Prostate gland (tissue), 2 donors: ENCODE data around the gene GRID2.

Experiments
- POLR2A ChIP-seq: fragments of 450-650 bp; IDR thresholded peaks from one replicate; pipeline ENCODE4 v1.6.1; 2016; ENCODE audit warnings: antibody characterized with exemption, mild to moderate bottlenecking
- POLR2AphosphoS5 ChIP-seq: sonication (generic); formaldehyde crosslinking; IDR thresholded peaks from one replicate; pipeline ENCODE4 v1.6.1; 2017; ENCODE audit warnings: antibody characterized with exemption
- TF ChIP-seq, protein P1 (sequence below), 4 experiments: fragments of 200-600 bp in 2 of 4; fragments of 450-650 bp in 2 of 4; sonication (generic) in 2 of 4; IDR thresholded peaks; 1 replicate in 3 of 4; 2 replicates in 1 of 4; pipeline ENCODE4 v1.5.1; 2016 to 2019; ENCODE audit warnings: antibody characterized with exemption in 4 of 4, mild to moderate bottlenecking in 2 of 4, moderate library complexity in 2 of 4

DNA sequence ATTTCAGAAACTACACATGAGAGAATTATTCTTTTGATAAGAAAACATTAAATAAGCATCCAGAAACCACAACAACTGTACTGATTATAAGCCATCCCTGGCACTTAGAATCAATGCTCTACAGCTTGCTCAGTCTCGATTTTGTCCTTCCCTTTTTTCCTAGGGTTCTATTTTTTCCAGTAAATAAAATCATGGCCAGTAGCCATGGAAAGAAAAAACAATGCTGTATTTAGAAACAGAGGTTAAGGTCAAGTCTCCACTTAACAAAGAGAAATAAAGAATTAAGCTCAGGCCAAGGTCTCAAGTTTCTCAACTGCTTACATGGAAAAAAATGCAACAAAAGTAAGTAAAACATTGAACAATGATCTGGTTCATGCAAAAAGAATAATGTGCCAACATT lies 38.7 kb upstream of the GRID2 start:
- TF ChIP-seq, protein P1, sequence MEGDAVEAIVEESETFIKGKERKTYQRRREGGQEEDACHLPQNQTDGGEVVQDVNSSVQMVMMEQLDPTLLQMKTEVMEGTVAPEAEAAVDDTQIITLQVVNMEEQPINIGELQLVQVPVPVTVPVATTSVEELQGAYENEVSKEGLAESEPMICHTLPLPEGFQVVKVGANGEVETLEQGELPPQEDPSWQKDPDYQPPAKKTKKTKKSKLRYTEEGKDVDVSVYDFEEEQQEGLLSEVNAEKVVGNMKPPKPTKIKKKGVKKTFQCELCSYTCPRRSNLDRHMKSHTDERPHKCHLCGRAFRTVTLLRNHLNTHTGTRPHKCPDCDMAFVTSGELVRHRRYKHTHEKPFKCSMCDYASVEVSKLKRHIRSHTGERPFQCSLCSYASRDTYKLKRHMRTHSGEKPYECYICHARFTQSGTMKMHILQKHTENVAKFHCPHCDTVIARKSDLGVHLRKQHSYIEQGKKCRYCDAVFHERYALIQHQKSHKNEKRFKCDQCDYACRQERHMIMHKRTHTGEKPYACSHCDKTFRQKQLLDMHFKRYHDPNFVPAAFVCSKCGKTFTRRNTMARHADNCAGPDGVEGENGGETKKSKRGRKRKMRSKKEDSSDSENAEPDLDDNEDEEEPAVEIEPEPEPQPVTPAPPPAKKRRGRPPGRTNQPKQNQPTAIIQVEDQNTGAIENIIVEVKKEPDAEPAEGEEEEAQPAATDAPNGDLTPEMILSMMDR (IDR thresholded peaks at IDR 0.05) = no peak
- TF ChIP-seq POLR2A = no peak
- TF ChIP-seq POLR2AphosphoS5 = no peak
